K562 (cell line): ENCODE measurements around the gene ENTPD5. TPM values are rescaled to one million over a fixed set of nuclear protein-coding genes. Genes with fewer than 3 reads are reported as not detected.

Experiments
- CSDE1 ChIP-seq, 2 experiments: fragments of 450-650 bp; IDR thresholded peaks; 2 replicates each; pipeline ENCODE4 v1.6.1; 2016; ENCODE audit warnings: mild to moderate bottlenecking in 1 of 2
- HNRNPL ChIP-seq: fragments of 200-400 bp; formaldehyde crosslinking; IDR thresholded peaks from 2 replicates; pipeline ENCODE4 v1.6.1; 2017; ENCODE audit warnings: low read depth, mild to moderate bottlenecking, low read length
- MED1 ChIP-seq: sonication (generic); formaldehyde crosslinking; IDR thresholded peaks from 2 replicates; pipeline ENCODE4 v1.8.1; 2023; ENCODE audit warnings: missing genetic modification reagents, borderline replicate concordance
- MYBL2 ChIP-seq, 2 experiments: fragments of 450-650 bp in 1 of 2; sonication (generic) in 1 of 2; formaldehyde crosslinking in 1 of 2; IDR thresholded peaks; 2 replicates each; pipeline versions ENCODE4 v1.6.1 to v1.8.1; 2017 to 2022; ENCODE audit warnings: borderline replicate concordance in 1 of 2, inconsistent platforms in 1 of 2, low read depth in 1 of 2, mild to moderate bottlenecking in 1 of 2, missing genetic modification reagents in 1 of 2, moderate library complexity in 1 of 2
- PML ChIP-seq: IDR thresholded peaks from 2 replicates; pipeline ENCODE4 v1.6.1; 2012; ENCODE audit warnings: low read length, inconsistent platforms
- SMAD1 ChIP-seq: fragments of 150-350 bp; IDR thresholded peaks from 2 replicates; pipeline ENCODE4 v1.6.1; 2014; ENCODE audit warnings: low read length, low read depth; ENCODE audit not compliant: partially characterized antibody
- polyA plus RNA-seq, 8 experiments: library from polyadenylated mRNA; depleted of rRNA in 4 of 8; stranded (reverse) in 5 of 8; unstranded in 3 of 8; fragments of >200 nt; fragmentation: Nextera tagmentation in 2 of 8; fragmentation: Illumina TruSeq in 1 of 8; extraction: Ambion mirVana in 2 of 8; extraction: Trizol in 1 of 8; gene quantifications; 2 replicates each; pipeline versions ENCODE4 v1.2.1 to v1.2.3, GENCODE V29; 2011 to 2014; ENCODE audit warnings: inconsistent platforms in 1 of 8, missing spikeins in 1 of 8
- total RNA-seq, 7 experiments: library from RNA; depleted of rRNA in 6 of 7; stranded (reverse); fragments of >200 nt in 6 of 7; fragmentation: Illumina TruSeq in 2 of 7; extraction: Trizol in 2 of 7; gene quantifications; 2 replicates each; pipeline versions ENCODE4 v1.2.1 to v1.2.3, GENCODE V29; 2011 to 2021; ENCODE audit warnings: low replicate concordance in 1 of 7
- TF ChIP-seq, protein P1 (sequence below): sonication (generic); formaldehyde crosslinking; IDR thresholded peaks from 2 replicates; pipeline ENCODE4 v1.8.0; 2023; ENCODE audit warnings: missing genetic modification reagents, mild to moderate bottlenecking, borderline replicate concordance
- TF ChIP-seq, protein P2 (sequence below): IDR thresholded peaks from 3 replicates; pipeline ENCODE4 v1.6.1; 2011; ENCODE audit warnings: borderline replicate concordance, mild to moderate bottlenecking; ENCODE audit not compliant: insufficient read length, insufficient read depth
- TF ChIP-seq, protein P3 (sequence below), 2 experiments: IDR thresholded peaks in 1 of 2; conservative IDR thresholded peaks in 1 of 2; 2 replicates each; pipeline ENCODE4 v1.6.1; 2016; ENCODE audit warnings: low read depth in 2 of 2, mild to moderate bottlenecking in 1 of 2, missing compliant biosample characterization in 1 of 2, missing genetic modification characterization in 1 of 2, moderate library complexity in 1 of 2

The ENTPD5 gene
- total and polyA plus RNA-seq, 9 of the 15 experiments (the other 6 are each of a cell fraction or from before 2014, with no cell fraction given) = 2.7 to 15.3 (median 10.3) TPM

DNA sequence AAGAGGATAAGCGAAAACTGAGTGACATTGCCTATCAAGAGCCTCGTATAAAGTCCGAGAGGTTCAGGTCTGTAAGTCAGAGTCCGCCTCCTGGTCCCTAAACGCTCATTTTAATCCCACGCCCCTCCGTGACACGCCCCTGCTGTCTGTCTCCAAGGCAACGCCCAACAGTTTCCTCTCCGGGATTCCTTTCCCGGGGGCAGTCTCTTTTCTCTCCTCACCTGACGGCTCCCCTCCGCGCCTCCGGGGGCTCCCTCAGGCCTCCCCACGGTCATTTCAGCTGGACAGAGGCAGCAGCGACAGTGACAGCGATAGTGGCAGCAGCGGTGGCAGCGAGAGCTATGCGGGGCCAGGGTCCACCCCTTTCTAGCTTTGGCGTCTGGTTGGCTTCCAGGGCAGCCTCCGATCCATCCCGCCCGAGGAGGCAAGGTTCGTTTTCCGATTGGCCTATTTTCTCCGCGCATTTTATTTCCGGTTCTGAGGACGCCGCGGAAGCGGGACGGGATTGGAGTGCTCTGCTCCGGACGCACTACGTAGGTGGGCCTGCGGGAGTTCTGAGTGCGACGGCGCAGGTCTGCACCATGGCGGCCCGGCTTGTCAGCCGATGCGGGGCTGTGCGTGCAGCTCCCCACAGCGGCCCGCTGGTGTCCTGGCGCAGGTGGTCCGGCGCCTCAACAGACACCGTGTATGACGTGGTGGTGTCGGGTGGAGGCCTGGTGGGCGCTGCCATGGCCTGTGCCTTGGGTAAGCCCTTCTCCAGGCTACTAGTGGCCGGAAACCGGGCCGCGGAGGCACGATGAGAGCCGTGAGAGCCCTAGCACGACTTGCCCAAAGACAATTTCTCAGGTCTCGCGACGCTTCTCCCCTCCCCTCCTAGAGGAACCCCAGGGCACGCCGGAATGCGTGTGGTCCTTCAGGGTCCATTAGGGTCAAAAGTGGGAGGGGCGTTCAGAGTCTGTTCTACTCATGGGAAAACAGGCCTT lies 69.0 kb downstream of the ENTPD5 start, which contains the start of the genes COQ6 and FAM161B (continued):
- TF ChIP-seq, protein P1, sequence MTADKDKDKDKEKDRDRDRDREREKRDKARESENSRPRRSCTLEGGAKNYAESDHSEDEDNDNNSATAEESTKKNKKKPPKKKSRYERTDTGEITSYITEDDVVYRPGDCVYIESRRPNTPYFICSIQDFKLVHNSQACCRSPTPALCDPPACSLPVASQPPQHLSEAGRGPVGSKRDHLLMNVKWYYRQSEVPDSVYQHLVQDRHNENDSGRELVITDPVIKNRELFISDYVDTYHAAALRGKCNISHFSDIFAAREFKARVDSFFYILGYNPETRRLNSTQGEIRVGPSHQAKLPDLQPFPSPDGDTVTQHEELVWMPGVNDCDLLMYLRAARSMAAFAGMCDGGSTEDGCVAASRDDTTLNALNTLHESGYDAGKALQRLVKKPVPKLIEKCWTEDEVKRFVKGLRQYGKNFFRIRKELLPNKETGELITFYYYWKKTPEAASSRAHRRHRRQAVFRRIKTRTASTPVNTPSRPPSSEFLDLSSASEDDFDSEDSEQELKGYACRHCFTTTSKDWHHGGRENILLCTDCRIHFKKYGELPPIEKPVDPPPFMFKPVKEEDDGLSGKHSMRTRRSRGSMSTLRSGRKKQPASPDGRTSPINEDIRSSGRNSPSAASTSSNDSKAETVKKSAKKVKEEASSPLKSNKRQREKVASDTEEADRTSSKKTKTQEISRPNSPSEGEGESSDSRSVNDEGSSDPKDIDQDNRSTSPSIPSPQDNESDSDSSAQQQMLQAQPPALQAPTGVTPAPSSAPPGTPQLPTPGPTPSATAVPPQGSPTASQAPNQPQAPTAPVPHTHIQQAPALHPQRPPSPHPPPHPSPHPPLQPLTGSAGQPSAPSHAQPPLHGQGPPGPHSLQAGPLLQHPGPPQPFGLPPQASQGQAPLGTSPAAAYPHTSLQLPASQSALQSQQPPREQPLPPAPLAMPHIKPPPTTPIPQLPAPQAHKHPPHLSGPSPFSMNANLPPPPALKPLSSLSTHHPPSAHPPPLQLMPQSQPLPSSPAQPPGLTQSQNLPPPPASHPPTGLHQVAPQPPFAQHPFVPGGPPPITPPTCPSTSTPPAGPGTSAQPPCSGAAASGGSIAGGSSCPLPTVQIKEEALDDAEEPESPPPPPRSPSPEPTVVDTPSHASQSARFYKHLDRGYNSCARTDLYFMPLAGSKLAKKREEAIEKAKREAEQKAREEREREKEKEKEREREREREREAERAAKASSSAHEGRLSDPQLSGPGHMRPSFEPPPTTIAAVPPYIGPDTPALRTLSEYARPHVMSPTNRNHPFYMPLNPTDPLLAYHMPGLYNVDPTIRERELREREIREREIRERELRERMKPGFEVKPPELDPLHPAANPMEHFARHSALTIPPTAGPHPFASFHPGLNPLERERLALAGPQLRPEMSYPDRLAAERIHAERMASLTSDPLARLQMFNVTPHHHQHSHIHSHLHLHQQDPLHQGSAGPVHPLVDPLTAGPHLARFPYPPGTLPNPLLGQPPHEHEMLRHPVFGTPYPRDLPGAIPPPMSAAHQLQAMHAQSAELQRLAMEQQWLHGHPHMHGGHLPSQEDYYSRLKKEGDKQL (CRISPR knock-in tag) = no peak
- no peak for TF ChIP-seq PML
- TF ChIP-seq MED1 (CRISPR knock-in tag) = no peak
- TF ChIP-seq, protein P2, sequence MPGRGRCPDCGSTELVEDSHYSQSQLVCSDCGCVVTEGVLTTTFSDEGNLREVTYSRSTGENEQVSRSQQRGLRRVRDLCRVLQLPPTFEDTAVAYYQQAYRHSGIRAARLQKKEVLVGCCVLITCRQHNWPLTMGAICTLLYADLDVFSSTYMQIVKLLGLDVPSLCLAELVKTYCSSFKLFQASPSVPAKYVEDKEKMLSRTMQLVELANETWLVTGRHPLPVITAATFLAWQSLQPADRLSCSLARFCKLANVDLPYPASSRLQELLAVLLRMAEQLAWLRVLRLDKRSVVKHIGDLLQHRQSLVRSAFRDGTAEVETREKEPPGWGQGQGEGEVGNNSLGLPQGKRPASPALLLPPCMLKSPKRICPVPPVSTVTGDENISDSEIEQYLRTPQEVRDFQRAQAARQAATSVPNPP = no peak
- TF ChIP-seq, protein P3, sequence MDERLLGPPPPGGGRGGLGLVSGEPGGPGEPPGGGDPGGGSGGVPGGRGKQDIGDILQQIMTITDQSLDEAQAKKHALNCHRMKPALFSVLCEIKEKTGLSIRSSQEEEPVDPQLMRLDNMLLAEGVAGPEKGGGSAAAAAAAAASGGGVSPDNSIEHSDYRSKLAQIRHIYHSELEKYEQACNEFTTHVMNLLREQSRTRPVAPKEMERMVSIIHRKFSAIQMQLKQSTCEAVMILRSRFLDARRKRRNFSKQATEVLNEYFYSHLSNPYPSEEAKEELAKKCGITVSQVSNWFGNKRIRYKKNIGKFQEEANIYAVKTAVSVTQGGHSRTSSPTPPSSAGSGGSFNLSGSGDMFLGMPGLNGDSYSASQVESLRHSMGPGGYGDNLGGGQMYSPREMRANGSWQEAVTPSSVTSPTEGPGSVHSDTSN (CRISPR knock-in tag; IDR thresholded peaks at IDR 0.05; ENCODE audit: low read depth) = no peak
- TF ChIP-seq, protein P3 (tag; conservative IDR thresholded peaks at IDR 0.05; ENCODE audit: low read depth) = no peak
- TF ChIP-seq MYBL2 (IDR thresholded peaks at IDR 0.05; ENCODE audit: low read depth) = no peak
- TF ChIP-seq MYBL2 (CRISPR knock-in tag; IDR thresholded peaks at IDR 0.05; ENCODE audit: borderline replicate concordance) = no peak
- TF ChIP-seq CSDE1 (IDR thresholded peaks at IDR 0.05) = peak in 1 of 2 experiments; percentile 54; a peak in 2 of 4 replicates
- no peak for TF ChIP-seq HNRNPL
- no peak for TF ChIP-seq SMAD1
